Endothelial cell of umbilical vein (primary cell): ENCODE data around the gene RBM33. TPM values are rescaled to one million over a fixed set of nuclear protein-coding genes. Genes with fewer than 3 reads are reported as not detected.

ENCODE experiments used
- BruUV-seq: library from RNA; stranded (reverse); fragments of 400-500 nt; replicated peaks from 2 replicates; lab custom pipeline; 2021; lab: Mats Ljungman, UMichigan
- CTCF ChIA-PET: fragments of 300-600, 350-600 bp; sonication (Branson Sonifier 250); formaldehyde crosslinking; loops from one replicate; lab custom pipeline; 2021; ENCODE audit warnings: antibody characterized with exemption, inconsistent platforms; lab: Charles Lee
- POLR2A ChIA-PET: fragments of 300-600, 350-600 bp; sonication (Branson Sonifier 250); formaldehyde crosslinking; loops from one replicate; lab custom pipeline; 2021; ENCODE audit warnings: antibody characterized with exemption, inconsistent platforms; lab: Charles Lee
- DNase-seq: peaks from one replicate; pipeline ENCODE4 v3.0.0-alpha.2; 2011; ENCODE audit warnings: low read depth, low spot score
- FAIRE-seq: peaks from 2 replicates; lab custom pipeline; 2011; peaks lifted over from hg19 to GRCh38; lab: Jason Lieb, UNC
- H2AFZ ChIP-seq: 2 replicates; pipeline ENCODE4 v1.6.0; 2012; ENCODE audit warnings: low read depth, low read length, control low read depth, inconsistent platforms
- H3K27ac ChIP-seq: 2 replicates; pipeline ENCODE4 v1.5.1; 2011; ENCODE audit warnings: low read depth, mild to moderate bottlenecking, control low read depth, low read length, moderate library complexity; ENCODE audit not compliant: insufficient read depth
- H3K27me3 ChIP-seq, 2 experiments: 2 replicates each; pipeline versions ENCODE4 v1.6.0 to v1.6.1; 2011; ENCODE audit warnings: low read length in 2 of 2, mixed read lengths in 1 of 2; ENCODE audit not compliant: control insufficient read depth in 2 of 2, insufficient read depth in 2 of 2
- H3K36me3 ChIP-seq, 2 experiments: 2 replicates in 1 of 2; 3 replicates in 1 of 2; pipeline ENCODE4 v1.5.1; 2011; ENCODE audit warnings: low read length in 2 of 2, mild to moderate bottlenecking in 1 of 2, moderate library complexity in 1 of 2; ENCODE audit not compliant: control insufficient read depth in 2 of 2, insufficient read depth in 2 of 2; ENCODE audit errors: extremely low read depth in 1 of 2
- H3K4me1 ChIP-seq: 3 replicates; pipeline ENCODE4 v1.5.1; 2011; ENCODE audit warnings: mild to moderate bottlenecking, low read length; ENCODE audit not compliant: control insufficient read depth, insufficient read depth; ENCODE audit errors: extremely low read depth
- H3K4me2 ChIP-seq: 2 replicates; pipeline ENCODE4 v1.6.1; 2011; ENCODE audit warnings: low read length, control low read depth, mixed read lengths; ENCODE audit not compliant: insufficient read depth
- H3K4me3 ChIP-seq, 3 experiments: fragments of 200-600 bp in 1 of 3; sonication (generic), shearing (Covaris generic) in 1 of 3; replicated peaks in 1 of 3; 2 replicates each; pipeline ENCODE4 v1.5.1; 2011 to 2016; ENCODE audit warnings: control low read depth in 3 of 3, low read length in 3 of 3, mild to moderate bottlenecking in 2 of 3, inconsistent platforms in 1 of 3, low read depth in 1 of 3, moderate library complexity in 1 of 3; ENCODE audit not compliant: insufficient read depth in 1 of 3
- H3K79me2 ChIP-seq: 2 replicates; pipeline ENCODE4 v1.6.0; 2012; ENCODE audit warnings: low read length, inconsistent platforms; ENCODE audit not compliant: control insufficient read depth, insufficient read depth
- H3K9ac ChIP-seq: replicated peaks from 2 replicates; pipeline ENCODE3; 2011; ENCODE audit warnings: low read length, control low read depth; ENCODE audit not compliant: insufficient read depth; ENCODE audit errors: extremely low read depth
- H3K9me1 ChIP-seq: replicated peaks from 3 replicates; pipeline ENCODE4 v1.6.0; 2011; ENCODE audit warnings: mild to moderate bottlenecking, low read length; ENCODE audit not compliant: control insufficient read depth, insufficient read depth; ENCODE audit errors: extremely low read depth
- H3K9me3 ChIP-seq: replicated peaks from 2 replicates; pipeline ENCODE4 v1.5.1; 2012; ENCODE audit warnings: low read length, inconsistent platforms; ENCODE audit not compliant: control insufficient read depth, insufficient read depth
- H4K20me1 ChIP-seq: replicated peaks from 2 replicates; pipeline ENCODE3; 2011; ENCODE audit warnings: mild to moderate bottlenecking, low read length; ENCODE audit not compliant: control insufficient read depth, insufficient read depth; ENCODE audit errors: extremely low read depth
- CTCF ChIP-seq, 2 donors: IDR thresholded peaks; 1 replicate in 1 of 2; 2 replicates in 1 of 2; pipeline ENCODE4 v1.5.1; 2011; ENCODE audit warnings: low read length in 2 of 2, mild to moderate bottlenecking in 2 of 2, moderate library complexity in 2 of 2, control low read depth in 1 of 2, inconsistent platforms in 1 of 2, low read depth in 1 of 2; ENCODE audit not compliant: insufficient read depth in 1 of 2; ENCODE audit errors: extremely low read depth in 1 of 2
- EZH2 ChIP-seq: IDR thresholded peaks from 2 replicates; pipeline ENCODE4 v1.6.1; 2012; ENCODE audit warnings: borderline replicate concordance, low read depth, mild to moderate bottlenecking, moderate library complexity, low read length, inconsistent platforms; ENCODE audit not compliant: severe bottlenecking
- JUN ChIP-seq: IDR thresholded peaks from 2 replicates; pipeline ENCODE4 v1.6.1; 2011; ENCODE audit warnings: borderline replicate concordance, low read depth; ENCODE audit not compliant: insufficient read length, insufficient read depth
- MAX ChIP-seq: IDR thresholded peaks from 2 replicates; pipeline ENCODE4 v1.6.1; 2011; ENCODE audit not compliant: insufficient read depth, insufficient read length
- MYC ChIP-seq: IDR thresholded peaks from one replicate; pipeline ENCODE4 v1.6.1; 2011; ENCODE audit warnings: mild to moderate bottlenecking, low read depth, low read length
- POLR2A ChIP-seq: IDR thresholded peaks from 2 replicates; pipeline ENCODE4 v1.6.1; 2012; ENCODE audit warnings: low read depth, mild to moderate bottlenecking, control low read depth, low read length
- dilution Hi-C: fragments of 300-500 bp; cut with MboI; formaldehyde crosslinking; loops from one replicate; pipeline ENCODE4 v1.15.0; 2019; ENCODE audit warnings: low sequenced_read_pairs; ENCODE audit not compliant: extremely low pct_ligation_motif_present
- intact Hi-C: fragments of 100-400 bp; cut with micrococcal nuclease; formaldehyde crosslinking; loops from one replicate; pipeline ENCODE4 v1.10.0; 2022
- polyA plus RNA-seq, 4 experiments: library from polyadenylated mRNA; depleted of rRNA in 3 of 4; stranded (reverse) in 3 of 4; unstranded in 1 of 4; fragments of >200 nt; gene quantifications; 2 replicates each; pipeline versions ENCODE4 v1.2.1 to v1.2.3, GENCODE V29; 2011 to 2012; ENCODE audit warnings: missing spikeins in 1 of 4
- total RNA-seq: library from RNA; stranded (reverse); gene quantifications from 2 replicates; pipeline ENCODE4 v1.2.3, GENCODE V29; 2021

Gene RBM33
- total and polyA plus RNA-seq, 2 donors (not counting 3 experiments of a cell fraction or from before 2014, with no cell fraction given), result 16.2 to 68.2 TPM

- no TSS peak for BruUV-seq
- H3K36me3 ChIP-seq, result peaks cover 14 to 21% of the 10 kb centered on the region in 2 experiments
- H3K27me3 ChIP-seq, result no peaks in the 10 kb centered on the region
- FAIRE-seq (no peak), DNase-seq (no peak)
- peaks cover 14% of the 10 kb centered on the region for H3K79me2 ChIP-seq
- no peak overlapping the region for H3K9ac ChIP-seq
- dilution Hi-C loops, result no loop called here
- no peaks in the 10 kb centered on the region for H3K9me1 ChIP-seq
- ChIA-PET CTCF (interaction anchor here (1.0 to 12.9 kb wide), 2 partner anchors 133 to 139 kb away, joined by 3 to 189 read pairs; no protein-coding TSS in a partner anchor), POLR2A (no interaction called here)
- no peak overlapping the region for H3K27ac ChIP-seq
- no peaks in the 10 kb centered on the region for H3K4me1 ChIP-seq
- TF ChIP-seq EZH2, result no peak
- no peak for TF ChIP-seq MYC
- no peak for TF ChIP-seq JUN
- no peak for TF ChIP-seq POLR2A
- TF ChIP-seq CTCF (IDR thresholded peaks at IDR 0.05; ENCODE audit: extremely low read depth in 1 of 2, insufficient read depth in 1 of 2, low read depth in 1 of 2, low read length in 2 of 2), result no peak
- H4K20me1 ChIP-seq, result no peaks in the 10 kb centered on the region
- no peak overlapping the region for H2AFZ ChIP-seq
- intact Hi-C loops, result no loop called here
- H3K4me3 ChIP-seq, result no peak overlapping the region
- H3K4me2 ChIP-seq, result no peak overlapping the region
- H3K9me3 ChIP-seq, result no peaks in the 10 kb centered on the region
These were observed 93.1 kb downstream of the RBM33 start for GRCh38 chr7:155737590-155737989.

- intact Hi-C loops, result loop anchor here (1.0 to 2.0 kb wide), 2 partner anchors 31 to 140 kb away; no protein-coding TSS in a partner anchor
- Histone ChIP-seq H3K4me2 (no peak overlapping the region), H3K9me3 (no peaks in the 10 kb centered on the region), H3K4me1 (no peaks in the 10 kb centered on the region), H3K36me3 (peaks cover 17 to 26% of the 10 kb centered on the region in 2 experiments), H3K4me3 (no peak overlapping the region), H3K9me1 (no peaks in the 10 kb centered on the region), H3K9ac (no peak overlapping the region), H3K79me2 (peaks cover 10% of the 10 kb centered on the region), H3K27me3 (no peaks in the 10 kb centered on the region), H3K27ac (no peak overlapping the region), H2AFZ (no peak overlapping the region), H4K20me1 (no peaks in the 10 kb centered on the region)
- dilution Hi-C loops, result no loop called here
- TSS peak; percentile 7 for BruUV-seq
- no peak for FAIRE-seq
- TF ChIP-seq EZH2 (no peak), JUN (no peak), MAX (no peak)
- ChIA-PET POLR2A (no interaction called here), CTCF (interaction anchor here (1.0 to 12.9 kb wide), 2 partner anchors 134 to 139 kb away, joined by 3 to 189 read pairs; no protein-coding TSS in a partner anchor)
- DNase-seq, result no peak
These were observed 93.6 kb downstream of the RBM33 start for GRCh38 chr7:155738104-155738503.
